Stimulated activated CD8-positive, alpha-beta memory T cell treated with anti-CD3 and anti-CD28 coated beads, Interleukin-12 subunit alpha, Interleukin-12 subunit beta, amount 100 ng/mL, for 24 hours (primary cell): ENCODE data around the gene KIF27.
"Not testable (repeated sequence)": the region's sequence is repeated elsewhere in the genome, so short reads cannot be mapped to it uniquely, and the experiment has no call there.

Experiments
- DNase-seq: peaks from one replicate; pipeline ENCODE4 v3.0.0-alpha.2; 2020; ENCODE audit errors: extremely low read depth

KIF27 gene

GRCh38 chr9:83920927-83921707 is at the start of gene KIF27:
TSS of gene KIF27 (minus strand) at chr9:83921432. CDS start at chr9:83915591, 5,841 bp downstream.
- peak; percentile 95 for DNase-seq

GRCh38 chr9:83969602-83970001 is 48.4 kb upstream of the KIF27 start:
- DNase-seq: no peak

- DNase-seq: no peak
Observed at GRCh38 chr9:83967073-83967472, 45.8 kb upstream of the KIF27 start.

GRCh38 chr9:83966209-83966582 is 45.0 kb upstream of the KIF27 start:
- DNase-seq: no peak

- DNase-seq: no peak
Observed at GRCh38 chr9:83965350-83966208, 44.3 kb upstream of the KIF27 start.

- DNase-seq: no peak
Observed at GRCh38 chr9:83964973-83965349, 43.7 kb upstream of the KIF27 start.

- no peak for DNase-seq
Observed at GRCh38 chr9:83962165-83962564, 40.9 kb upstream of the KIF27 start.

- no peak for DNase-seq
Observed at GRCh38 chr9:83960991-83961390, 39.8 kb upstream of the KIF27 start.

GRCh38 chr9:83959061-83959460 is 37.8 kb upstream of the KIF27 start:
- no peak for DNase-seq

GRCh38 chr9:83957248-83957513 is 35.9 kb upstream of the KIF27 start:
- no peak for DNase-seq

- DNase-seq: peak; percentile 20
Observed at GRCh38 chr9:83956436-83957247, 35.4 kb upstream of the KIF27 start.

GRCh38 chr9:83956086-83956435 is 34.8 kb upstream of the KIF27 start:
- no peak for DNase-seq

- DNase-seq: not testable (repeated sequence)
Observed at GRCh38 chr9:83948096-83948495, 26.9 kb upstream of the KIF27 start.

GRCh38 chr9:83940590-83941303 is 19.5 kb upstream of the KIF27 start:
- DNase-seq: no peak

- no peak for DNase-seq
Observed at GRCh38 chr9:83937861-83938455, 16.7 kb upstream of the KIF27 start.

- no peak for DNase-seq
Observed at GRCh38 chr9:83936523-83936922, 15.3 kb upstream of the KIF27 start.

GRCh38 chr9:83935276-83935935 is 14.2 kb upstream of the KIF27 start:
- DNase-seq: no peak

GRCh38 chr9:83934569-83935275 is 13.5 kb upstream of the KIF27 start:
- DNase-seq: no peak

GRCh38 chr9:83933790-83934189 is 12.6 kb upstream of the KIF27 start:
- DNase-seq: no peak

- no peak for DNase-seq
Observed at GRCh38 chr9:83932851-83933250, 11.6 kb upstream of the KIF27 start.
